ENCODE data around the gene DTX2. TPM values are rescaled to one million over a fixed set of nuclear protein-coding genes. Genes with fewer than 3 reads are reported as not detected.
"Not testable (repeated sequence)": the region's sequence is repeated elsewhere in the genome, so short reads cannot be mapped to it uniquely, and the experiment has no call there.

The DTX2 gene
- total RNA-seq, 4 donors from 2014 or later = 50.4 to 121 (median 74.2) TPM

DNA sequence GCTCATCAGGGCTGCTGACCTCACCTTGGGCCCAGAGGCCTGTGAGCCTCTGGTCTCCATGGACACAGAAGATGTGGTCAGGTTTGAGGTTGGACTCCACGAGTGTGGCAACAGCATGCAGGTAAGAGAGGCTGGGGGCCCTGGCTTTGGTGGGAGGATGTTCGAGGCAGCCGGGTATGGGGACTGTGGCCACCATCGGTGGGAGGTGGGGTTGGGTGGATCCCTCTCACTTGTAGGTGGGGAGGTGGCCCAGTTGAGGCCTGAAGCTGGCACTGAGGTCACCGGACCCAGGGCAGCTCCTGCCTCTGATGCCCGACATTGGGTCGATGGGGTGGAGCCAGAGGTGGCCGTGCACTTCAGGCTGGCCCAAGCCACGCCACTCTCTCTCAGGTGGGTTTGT, 36.4 kb upstream of the DTX2 start:
- Histone ChIP-seq H3K4me1 (peaks cover 4% of the 10 kb centered on the region), H3K36me3 (no peaks in the 10 kb centered on the region), H3K27ac (no peak overlapping the region), H3K4me3 (no peak overlapping the region), H3K27me3 (no peaks in the 10 kb centered on the region), H3K9me3 (no peaks in the 10 kb centered on the region)
- TF ChIP-seq POLR2A (IDR thresholded peaks at IDR 0.05) = no peak
- no peak for TF ChIP-seq POLR2AphosphoS5 (IDR thresholded peaks at IDR 0.05)
- TF ChIP-seq, protein P1, sequence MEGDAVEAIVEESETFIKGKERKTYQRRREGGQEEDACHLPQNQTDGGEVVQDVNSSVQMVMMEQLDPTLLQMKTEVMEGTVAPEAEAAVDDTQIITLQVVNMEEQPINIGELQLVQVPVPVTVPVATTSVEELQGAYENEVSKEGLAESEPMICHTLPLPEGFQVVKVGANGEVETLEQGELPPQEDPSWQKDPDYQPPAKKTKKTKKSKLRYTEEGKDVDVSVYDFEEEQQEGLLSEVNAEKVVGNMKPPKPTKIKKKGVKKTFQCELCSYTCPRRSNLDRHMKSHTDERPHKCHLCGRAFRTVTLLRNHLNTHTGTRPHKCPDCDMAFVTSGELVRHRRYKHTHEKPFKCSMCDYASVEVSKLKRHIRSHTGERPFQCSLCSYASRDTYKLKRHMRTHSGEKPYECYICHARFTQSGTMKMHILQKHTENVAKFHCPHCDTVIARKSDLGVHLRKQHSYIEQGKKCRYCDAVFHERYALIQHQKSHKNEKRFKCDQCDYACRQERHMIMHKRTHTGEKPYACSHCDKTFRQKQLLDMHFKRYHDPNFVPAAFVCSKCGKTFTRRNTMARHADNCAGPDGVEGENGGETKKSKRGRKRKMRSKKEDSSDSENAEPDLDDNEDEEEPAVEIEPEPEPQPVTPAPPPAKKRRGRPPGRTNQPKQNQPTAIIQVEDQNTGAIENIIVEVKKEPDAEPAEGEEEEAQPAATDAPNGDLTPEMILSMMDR (IDR thresholded peaks at IDR 0.05) = no peak
- no peak for TF ChIP-seq EP300 (IDR thresholded peaks at IDR 0.05)
- DNase-seq (ENCODE audit: low spot score in 2 of 2) = peak in 1 of 2 donors; percentile 75
- 87% methylated on average over 7 of the region's 9 CpGs for WGBS

DNA sequence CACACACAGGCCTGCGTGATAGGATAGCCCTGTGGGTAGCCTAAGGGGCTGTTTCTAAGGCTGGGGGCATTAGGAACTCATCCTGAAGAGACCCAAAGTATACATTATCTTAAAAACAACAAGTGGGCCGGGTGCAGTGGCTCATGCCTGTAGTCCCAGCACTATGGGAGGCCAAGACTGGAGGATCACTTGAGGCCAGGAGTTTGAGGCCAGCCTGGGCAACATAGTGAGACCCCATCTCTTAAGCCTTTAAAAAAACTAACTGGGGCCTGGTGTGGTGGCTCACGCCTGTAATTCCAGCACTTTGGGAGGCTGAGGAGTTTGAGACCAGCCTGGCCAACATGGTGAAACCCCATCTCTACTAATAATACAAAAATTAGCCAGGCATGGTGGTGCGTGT, 36.0 kb upstream of the DTX2 start:
- 100% methylated on average over 3 of the region's 4 CpGs for WGBS
- not testable (repeated sequence) for DNase-seq (ENCODE audit: low spot score in 2 of 2); H3K4me1 ChIP-seq; H3K27me3 ChIP-seq; H3K9me3 ChIP-seq; H3K4me3 ChIP-seq; H3K36me3 ChIP-seq; H3K27ac ChIP-seq

DNA sequence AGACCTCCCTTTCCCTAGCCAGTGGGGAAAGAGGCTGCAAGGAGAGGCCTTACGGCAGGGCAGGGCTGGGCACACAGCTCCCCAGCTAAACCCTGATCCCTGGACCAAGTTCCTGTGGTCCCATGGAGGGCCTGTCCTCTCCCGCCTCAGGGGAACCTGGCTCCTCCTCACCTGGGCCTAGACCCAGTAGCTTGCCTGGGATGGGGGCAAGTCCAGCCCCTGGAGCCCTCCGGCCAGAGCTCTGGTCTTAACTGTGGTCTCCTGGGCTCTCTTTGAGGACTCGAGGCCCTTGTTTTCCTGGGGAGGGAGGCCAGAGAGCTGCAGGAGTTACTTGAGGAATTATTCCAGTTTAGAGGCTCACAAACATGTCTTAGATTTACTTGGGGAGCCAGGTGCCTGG, 35.3 kb upstream of the DTX2 start:
- H3K27ac ChIP-seq = no peak overlapping the region
- 92% methylated on average over 3 of the region's 4 CpGs for WGBS
- no peaks in the 10 kb centered on the region for H3K36me3 ChIP-seq
- no peak overlapping the region for H3K4me3 ChIP-seq
- TF ChIP-seq EP300 (IDR thresholded peaks at IDR 0.05) (no peak), POLR2A (IDR thresholded peaks at IDR 0.05) (no peak), POLR2AphosphoS5 (IDR thresholded peaks at IDR 0.05) (no peak)
- TF ChIP-seq, protein P1 (IDR thresholded peaks at IDR 0.05) = no peak
- no peaks in the 10 kb centered on the region for H3K27me3 ChIP-seq
- H3K4me1 ChIP-seq = peaks cover 4% of the 10 kb centered on the region
- H3K9me3 ChIP-seq = no peaks in the 10 kb centered on the region
- DNase-seq (ENCODE audit: low spot score in 2 of 2) = peak in 1 of 2 donors; percentile 44

DNA sequence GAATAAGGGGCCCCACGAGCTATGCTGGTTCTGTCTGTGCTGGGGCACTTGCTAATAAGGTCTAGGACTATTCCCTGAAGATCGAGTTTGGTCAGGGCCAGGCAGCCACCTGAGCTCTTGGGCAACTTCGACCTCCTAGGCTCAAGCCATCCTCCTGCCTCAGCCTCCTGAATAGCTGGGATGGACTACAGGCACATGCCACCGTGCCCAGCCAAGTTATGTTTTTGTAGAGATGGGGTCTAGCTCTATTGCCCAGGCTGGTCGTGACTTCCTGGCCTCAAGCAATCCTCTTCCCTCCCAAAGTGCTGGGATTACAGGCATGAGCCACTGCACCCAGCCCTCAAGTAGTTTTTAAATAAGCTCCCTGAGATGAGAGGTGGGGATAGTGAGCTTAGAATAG, 33.9 kb upstream of the DTX2 start:
- Histone ChIP-seq H3K4me3 (no peak overlapping the region), H3K27me3 (no peaks in the 10 kb centered on the region), H3K36me3 (no peaks in the 10 kb centered on the region), H3K9me3 (no peaks in the 10 kb centered on the region), H3K27ac (no peak overlapping the region), H3K4me1 (peaks cover 4% of the 10 kb centered on the region)
- DNase-seq (ENCODE audit: low spot score in 2 of 2) = peak; percentile 16 to 33
- no peak for TF ChIP-seq EP300 (IDR thresholded peaks at IDR 0.05)
- TF ChIP-seq, protein P1 (IDR thresholded peaks at IDR 0.05) = no peak
- no peak for TF ChIP-seq POLR2AphosphoS5 (IDR thresholded peaks at IDR 0.05)
- TF ChIP-seq POLR2A (IDR thresholded peaks at IDR 0.05) = no peak
- WGBS = 79% methylated on average over 4 of the region's 5 CpGs

DNA sequence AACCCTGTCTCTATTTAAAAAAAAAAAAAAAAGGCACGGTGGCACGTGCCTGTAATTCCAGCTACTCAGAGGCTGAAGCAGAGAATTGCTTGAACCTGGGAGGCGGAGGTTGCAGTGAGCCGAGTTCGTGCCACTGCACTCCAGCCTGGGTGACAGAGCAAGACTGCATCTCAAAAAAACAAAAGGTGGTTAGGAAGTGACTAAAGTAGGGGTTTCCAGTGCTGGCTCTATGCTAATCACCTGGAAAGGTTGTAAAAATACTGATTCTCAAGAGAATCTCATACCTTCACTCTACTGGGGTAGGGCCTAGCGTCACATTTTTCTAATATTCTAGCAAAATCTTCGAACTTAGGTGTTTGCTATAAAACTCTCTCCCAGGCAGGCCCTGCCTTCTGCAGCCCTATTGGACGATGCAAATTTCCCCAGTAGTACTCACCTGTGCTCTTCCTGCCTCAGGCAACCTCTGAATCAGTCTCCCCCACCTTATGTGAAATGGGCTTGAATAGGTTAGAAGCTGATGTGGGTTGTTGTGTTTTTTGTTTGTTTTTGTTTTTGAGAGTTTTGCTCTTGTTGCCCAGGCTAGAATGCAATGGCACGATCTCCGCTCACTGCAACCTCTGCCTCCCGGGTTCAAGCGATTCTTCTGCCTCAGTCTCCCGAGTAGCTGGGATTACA, 33.2 kb upstream of the DTX2 start:
- peak in 1 of 2 donors; percentile 18 for DNase-seq (ENCODE audit: low spot score in 2 of 2)
- WGBS = 88% methylated on average over 13 of the region's 13 CpGs
- no peaks in the 10 kb centered on the region for H3K9me3 ChIP-seq
- H3K27me3 ChIP-seq = no peaks in the 10 kb centered on the region
- peaks cover under 1% of the 10 kb centered on the region for H3K4me1 ChIP-seq
- H3K36me3 ChIP-seq = no peaks in the 10 kb centered on the region
- TF ChIP-seq POLR2AphosphoS5 (IDR thresholded peaks at IDR 0.05) = no peak
- TF ChIP-seq EP300 (IDR thresholded peaks at IDR 0.05) = no peak
- TF ChIP-seq, protein P1 (IDR thresholded peaks at IDR 0.05) = no peak
- no peak for TF ChIP-seq POLR2A (IDR thresholded peaks at IDR 0.05)
- H3K27ac ChIP-seq = no peak overlapping the region
- no peak overlapping the region for H3K4me3 ChIP-seq
